HG02943 (cell line): ENCODE measurements around the gene DNAH10.
"Not testable (repeated sequence)": the region's sequence is repeated elsewhere in the genome, so short reads cannot be mapped to it uniquely, and the experiment has no call there.

Source experiments
- ATAC-seq: cut with Tn5 transposase; IDR thresholded peaks from one replicate; pipeline ENCODE4 v1.9.1; 2021; ENCODE audit warnings: mild to moderate bottlenecking, low read depth, moderate library complexity; ENCODE audit not compliant: unreplicated experiment

Gene DNAH10

GRCh38 chr12:123942238-123942653 is 180.1 kb downstream of the DNAH10 start:
- ATAC-seq: no peak

GRCh38 chr12:123942911-123943648 is 181.0 kb downstream of the DNAH10 start:
- no peak for ATAC-seq

GRCh38 chr12:123943816-123944215 is 181.7 kb downstream of the DNAH10 start:
- no peak for ATAC-seq

GRCh38 chr12:123944696-123945095 is 182.6 kb downstream of the DNAH10 start:
- ATAC-seq: no peak

- ATAC-seq: no peak
Measured at GRCh38 chr12:123945287-123946151, 183.4 kb downstream of the DNAH10 start.

- ATAC-seq: no peak
Measured at GRCh38 chr12:123946152-123946515, 184.0 kb downstream of the DNAH10 start.

GRCh38 chr12:123946516-123947505 is 184.7 kb downstream of the DNAH10 start:
- ATAC-seq: not testable (repeated sequence)

- not testable (repeated sequence) for ATAC-seq
Measured at GRCh38 chr12:123947531-123947930, 185.4 kb downstream of the DNAH10 start.

GRCh38 chr12:123948401-123948795 is 186.3 kb downstream of the DNAH10 start:
- ATAC-seq: no peak

- ATAC-seq: no peak
Measured at GRCh38 chr12:123948796-123949769, 187.0 kb downstream of the DNAH10 start.

- ATAC-seq: no peak
Measured at GRCh38 chr12:123949770-123950165, 187.7 kb downstream of the DNAH10 start.

GRCh38 chr12:123950476-123951349 is 188.6 kb downstream of the DNAH10 start:
- ATAC-seq: no peak

GRCh38 chr12:123951467-123951866 is 189.4 kb downstream of the DNAH10 start:
- ATAC-seq: no peak

GRCh38 chr12:123952037-123952436 is 189.9 kb downstream of the DNAH10 start:
- ATAC-seq: no peak

GRCh38 chr12:123954647-123955350 is 192.7 kb downstream of the DNAH10 start:
- ATAC-seq: no peak

- no peak for ATAC-seq
Measured at GRCh38 chr12:123956249-123956648, 194.1 kb downstream of the DNAH10 start.

GRCh38 chr12:123957196-123957595 is 195.1 kb downstream of the DNAH10 start:
- ATAC-seq: no peak

- ATAC-seq: no peak
Measured at GRCh38 chr12:123958462-123958861, 196.4 kb downstream of the DNAH10 start.
